Measurements from ENCODE around the gene DOK6.
"Not testable (repeated sequence)": the region's sequence is repeated elsewhere in the genome, so short reads cannot be mapped to it uniquely, and the experiment has no call there.

DOK6 gene

DNA sequence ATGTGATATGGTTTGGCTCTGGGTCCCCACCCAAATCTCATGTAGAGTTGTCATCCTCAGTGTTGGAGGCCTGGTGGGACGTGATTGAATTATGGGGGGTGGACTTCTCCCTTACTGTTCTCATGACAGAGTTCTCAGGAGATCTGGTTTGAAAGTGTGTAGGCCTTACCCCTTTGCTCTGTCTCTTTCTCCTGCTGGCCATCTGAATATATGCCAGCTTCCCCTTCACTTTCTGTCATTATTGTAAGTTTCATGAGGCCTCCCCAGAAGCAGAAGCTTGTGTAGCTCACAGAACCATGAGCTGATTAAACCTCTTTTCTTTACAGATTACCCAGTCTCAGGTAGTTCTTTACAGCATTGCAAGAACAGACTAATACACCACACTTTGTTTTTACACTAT lies 222.3 kb downstream of the DOK6 start:
- DNase-seq = no peak

- DNase-seq = no peak
Measured at GRCh38 chr18:69626171-69626570, 225.5 kb downstream of the DOK6 start.

DNA sequence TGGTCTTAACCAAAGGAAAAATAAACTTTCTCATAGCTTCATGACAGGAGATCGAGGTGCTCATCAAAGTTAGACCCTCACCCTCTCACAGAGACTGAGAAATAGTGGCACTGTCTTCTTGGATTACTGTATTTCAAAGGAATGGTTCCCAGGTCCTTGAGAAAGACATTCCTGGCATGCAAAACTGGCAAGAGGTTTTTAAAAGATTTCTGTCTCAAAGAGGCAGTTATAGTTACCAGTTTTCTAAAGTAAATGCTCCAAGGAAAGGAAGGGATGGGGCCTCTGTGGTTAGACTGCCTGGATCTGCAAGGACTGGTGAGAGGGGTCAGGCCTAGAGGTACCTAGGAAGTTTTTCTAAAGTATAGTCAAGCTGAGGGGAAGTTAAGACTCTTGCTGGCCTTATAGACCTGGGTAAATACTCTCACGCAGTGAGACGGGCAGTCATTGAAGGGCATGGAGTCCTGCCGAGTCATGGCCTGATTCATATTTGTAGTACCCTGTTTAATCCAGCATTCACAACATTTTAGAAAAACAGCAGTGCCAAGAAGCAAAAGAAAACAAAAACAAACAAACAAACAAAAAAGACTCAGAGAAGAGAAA lies 226.1 kb downstream of the DOK6 start:
- no peak for DNase-seq

- no peak for DNase-seq
Measured at GRCh38 chr18:69628774-69629359, 228.2 kb downstream of the DOK6 start.

DNA sequence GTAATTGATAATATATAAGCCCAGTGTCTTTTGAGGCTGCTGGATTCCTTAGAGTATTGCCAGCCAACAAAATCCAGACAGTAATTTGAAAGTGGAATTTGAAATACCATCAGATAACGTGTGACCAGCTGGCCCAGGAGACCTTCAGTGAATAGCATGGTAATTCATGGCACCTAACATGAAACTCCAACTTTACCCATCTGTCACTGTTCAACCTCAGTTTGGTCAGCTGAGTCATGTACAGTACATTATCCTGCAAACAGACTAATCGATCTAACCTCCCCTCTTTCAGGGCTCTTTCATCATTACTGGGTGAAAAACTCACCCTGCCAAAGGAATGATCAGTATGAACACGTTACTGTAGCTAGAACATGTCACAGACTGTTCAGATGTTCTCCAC lies 230.6 kb downstream of the DOK6 start:
- DNase-seq = no peak

DNA sequence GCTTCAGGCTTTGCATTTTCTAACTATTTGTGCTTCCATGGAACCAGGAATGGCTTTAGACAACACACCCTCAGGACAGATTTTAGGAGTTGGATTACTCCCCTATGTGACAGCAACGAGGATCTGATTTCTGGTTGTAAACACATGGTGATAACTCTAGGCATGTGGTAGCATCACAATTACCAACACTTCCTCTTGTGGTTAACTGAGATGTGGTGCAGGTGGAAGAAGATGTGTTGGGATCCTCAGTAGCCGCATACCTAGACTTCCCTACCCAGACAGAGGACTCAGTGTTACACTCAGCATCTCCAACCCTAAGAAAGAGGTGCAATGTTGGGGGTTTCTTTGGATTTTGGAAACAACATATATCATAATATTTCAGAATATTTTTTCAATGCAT lies 234.8 kb downstream of the DOK6 start:
- DNase-seq = no peak

DNA sequence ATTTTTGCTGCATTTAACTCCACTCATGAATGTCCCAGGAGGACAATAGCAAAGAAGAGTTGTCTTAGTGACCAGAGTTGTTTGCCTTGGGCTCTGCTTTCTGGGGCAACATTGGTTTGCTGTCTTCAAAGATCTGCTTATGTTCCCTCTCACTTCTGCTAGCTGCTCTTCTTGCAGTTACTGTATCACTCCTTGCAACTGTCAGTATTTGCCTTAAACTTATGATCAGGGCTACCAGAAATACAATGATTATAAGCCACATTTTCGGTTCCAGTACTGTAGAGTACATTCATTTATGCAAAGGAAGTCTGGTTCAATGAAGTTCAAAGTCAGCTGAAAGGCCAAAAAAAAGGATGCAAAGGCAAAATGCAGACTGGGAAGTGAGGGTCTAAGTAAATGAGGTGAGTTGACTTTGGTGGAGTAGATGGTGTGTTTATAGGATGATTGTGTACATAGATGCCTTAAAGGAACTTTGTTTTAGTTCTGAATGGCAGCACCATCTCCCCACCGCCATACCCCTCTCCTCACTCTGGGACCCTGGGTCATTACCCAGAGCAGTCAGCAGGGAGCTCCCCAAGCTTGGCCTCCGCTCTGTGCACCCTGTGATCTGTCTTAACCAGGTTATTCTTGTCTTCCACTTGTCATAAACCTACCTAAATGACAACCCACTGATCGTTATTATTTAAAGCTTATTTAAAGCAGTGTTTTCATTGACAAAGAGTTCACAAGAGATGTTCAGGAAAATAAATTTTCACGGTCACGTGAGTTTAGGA lies 236.0 kb downstream of the DOK6 start:
- no peak for DNase-seq

DNA sequence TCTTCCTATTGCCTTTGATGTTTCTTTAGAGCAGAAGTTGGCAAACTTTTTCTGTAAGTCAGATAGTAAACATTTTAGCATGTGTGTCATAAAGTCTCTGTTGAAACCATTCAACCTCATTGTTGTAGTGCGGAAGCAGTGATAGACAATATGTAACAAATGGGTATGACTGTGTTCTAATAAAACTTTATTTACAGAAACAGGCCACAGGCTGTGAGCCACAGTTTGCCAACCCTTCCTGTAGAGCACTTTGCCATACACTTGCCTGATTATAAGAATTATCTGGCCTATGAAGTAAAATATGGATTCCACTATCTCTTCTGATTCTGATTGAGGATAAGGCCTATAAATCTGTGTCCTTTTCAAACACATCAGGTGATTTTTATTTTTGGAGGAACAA lies 237.4 kb downstream of the DOK6 start:
- DNase-seq = no peak

GRCh38 chr18:69647702-69648101 lies 247.0 kb downstream of the DOK6 start:
- DNase-seq = no peak

DNA sequence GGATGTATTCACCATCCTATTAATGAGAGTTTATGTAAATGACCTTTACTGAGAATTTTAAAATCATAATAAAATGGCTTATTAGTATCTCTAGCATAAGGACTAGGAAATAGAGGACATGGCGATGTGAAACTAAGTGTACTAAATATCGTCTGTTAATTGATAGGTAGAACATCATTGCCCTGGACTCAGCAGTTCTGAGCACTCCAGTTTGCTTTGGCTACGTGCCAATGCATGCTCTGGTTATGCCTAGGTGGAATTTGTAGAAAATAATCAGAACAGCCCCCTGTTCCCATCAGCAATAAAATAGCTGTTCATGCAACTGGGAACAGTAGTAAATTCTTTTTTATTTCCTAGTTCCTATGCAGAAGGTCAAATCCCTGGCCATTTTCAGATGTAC lies 247.8 kb downstream of the DOK6 start:
- DNase-seq = no peak

DNA sequence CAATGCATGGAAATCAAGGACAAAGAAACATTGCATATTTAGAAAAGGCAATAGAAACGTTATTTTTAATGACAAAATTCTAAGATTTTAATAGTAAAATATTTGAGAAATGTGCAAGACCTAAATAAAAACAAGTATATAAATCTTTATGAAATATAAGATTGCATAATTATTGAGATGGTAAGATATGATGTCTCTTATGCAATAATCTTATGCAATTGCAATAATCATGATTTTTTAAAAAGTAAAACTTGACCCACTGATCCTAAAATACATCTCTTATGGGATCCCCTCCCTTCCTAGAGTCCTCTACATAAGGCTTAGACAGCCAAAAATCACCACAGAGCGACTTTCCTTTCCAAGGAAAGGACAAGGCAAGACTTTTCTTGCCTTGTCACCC lies 249.0 kb downstream of the DOK6 start:
- no peak for DNase-seq

- no peak for DNase-seq
Measured at GRCh38 chr18:69651243-69651642, 250.6 kb downstream of the DOK6 start.

GRCh38 chr18:69655816-69656215 lies 255.1 kb downstream of the DOK6 start:
- no peak for DNase-seq

DNA sequence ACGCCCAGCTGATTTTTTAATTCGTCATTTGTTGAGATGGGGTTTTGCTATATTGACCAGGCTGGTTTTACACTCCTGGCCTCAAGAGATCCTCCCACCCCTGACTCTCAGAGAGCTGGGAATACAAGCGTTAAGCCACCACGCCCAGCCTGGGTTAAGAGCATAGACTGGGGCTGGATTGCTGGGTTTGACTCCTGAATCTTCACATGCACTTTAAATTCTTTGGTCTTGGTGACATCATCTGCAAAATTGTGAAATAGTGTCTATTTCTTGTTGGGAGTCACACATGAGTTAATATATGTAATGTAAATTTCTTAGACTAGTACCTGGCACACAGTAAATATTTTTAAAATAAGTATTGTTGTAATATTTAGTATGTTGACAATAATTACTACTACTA lies 257.4 kb downstream of the DOK6 start:
- DNase-seq = no peak

DNA sequence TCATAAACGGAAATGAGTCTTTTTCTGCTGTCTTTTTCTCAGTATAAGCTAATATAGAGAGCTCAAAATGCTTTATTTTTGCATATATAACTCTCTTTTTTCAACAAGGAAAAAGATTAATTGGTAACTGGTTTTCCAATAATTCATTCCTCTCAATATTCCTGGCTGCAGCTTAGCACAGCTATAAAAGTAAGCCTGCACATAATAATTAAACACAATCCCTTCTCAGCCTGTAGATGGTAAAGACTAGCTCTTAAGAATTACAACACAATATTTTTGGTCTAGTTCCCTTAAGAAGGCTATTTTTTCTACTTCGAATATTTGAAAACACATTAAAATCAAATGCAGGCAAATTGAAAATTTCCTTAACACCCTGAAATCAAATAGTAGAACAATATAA lies 258.0 kb downstream of the DOK6 start:
- no peak for DNase-seq

- no peak for DNase-seq
Measured at GRCh38 chr18:69659142-69659651, 258.5 kb downstream of the DOK6 start.

DNA sequence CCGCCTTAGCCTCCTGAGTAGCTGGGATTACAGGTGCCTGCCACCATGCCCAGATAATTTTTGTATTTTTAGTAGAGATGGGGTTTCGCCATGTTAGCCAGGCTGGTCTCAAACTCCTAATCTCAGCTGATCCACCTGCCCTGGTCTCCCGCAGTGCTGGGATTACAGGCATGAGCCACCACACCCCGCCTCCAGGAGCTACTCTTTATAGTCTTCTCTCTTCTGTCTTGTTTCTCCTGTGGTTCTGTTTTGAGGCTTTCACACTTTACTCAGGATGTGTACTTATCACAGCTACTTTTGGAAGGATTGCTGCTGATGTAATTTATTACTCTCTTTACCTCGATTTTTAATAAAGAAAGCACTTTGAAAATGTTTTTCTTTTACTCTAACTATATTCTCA lies 261.4 kb downstream of the DOK6 start:
- not testable (repeated sequence) for DNase-seq

- DNase-seq = no peak
Measured at GRCh38 chr18:69664399-69664798, 263.7 kb downstream of the DOK6 start.

DNA sequence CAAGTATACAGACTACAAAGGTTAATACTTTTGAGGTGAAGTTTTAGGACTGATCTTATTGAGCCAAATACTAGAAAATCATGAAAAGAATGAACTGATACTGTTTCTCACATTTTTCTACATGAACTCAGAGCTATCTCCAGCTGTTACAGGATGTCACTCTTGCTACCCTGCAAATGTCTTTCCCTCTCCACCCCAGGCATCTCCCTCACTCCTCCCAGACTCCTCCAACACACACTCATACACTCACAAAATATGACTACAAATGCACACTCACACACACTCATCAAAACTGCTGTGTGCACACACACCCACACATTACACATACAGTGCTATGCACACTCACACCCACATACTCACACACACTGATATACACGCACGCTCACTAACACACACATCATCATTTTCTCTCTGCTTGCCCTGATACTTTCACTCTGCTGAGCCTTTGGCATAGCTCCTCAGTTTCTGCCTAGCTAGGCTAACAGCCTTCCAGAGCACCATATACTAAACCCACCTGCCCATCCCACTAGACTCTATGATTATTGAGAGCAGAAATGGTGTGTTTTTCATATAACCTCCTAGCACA lies 273.7 kb downstream of the DOK6 start:
- DNase-seq = no peak

DNA sequence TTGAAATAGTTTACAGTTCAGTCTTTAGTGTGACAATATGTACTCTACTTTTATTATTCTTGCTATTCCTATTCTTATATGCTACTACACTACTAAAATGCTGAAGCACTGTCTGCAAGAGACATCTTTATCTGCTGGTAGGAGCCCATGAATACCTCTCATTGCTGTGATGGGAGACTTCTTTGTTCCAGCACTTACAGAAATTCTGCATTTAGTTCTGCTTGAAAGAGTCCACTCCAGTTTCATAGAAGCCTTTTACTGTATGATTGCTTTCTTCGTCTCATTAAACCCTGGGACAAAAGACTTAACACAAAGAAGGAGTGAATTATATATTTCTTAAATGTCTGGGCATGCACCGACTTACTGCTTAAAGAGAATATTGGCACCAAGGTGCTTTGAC lies 274.3 kb downstream of the DOK6 start:
- DNase-seq = no peak

- DNase-seq = no peak
Measured at GRCh38 chr18:69677595-69677994, 276.9 kb downstream of the DOK6 start.

GRCh38 chr18:69680123-69680522 lies 279.4 kb downstream of the DOK6 start:
- no peak for DNase-seq

DNA sequence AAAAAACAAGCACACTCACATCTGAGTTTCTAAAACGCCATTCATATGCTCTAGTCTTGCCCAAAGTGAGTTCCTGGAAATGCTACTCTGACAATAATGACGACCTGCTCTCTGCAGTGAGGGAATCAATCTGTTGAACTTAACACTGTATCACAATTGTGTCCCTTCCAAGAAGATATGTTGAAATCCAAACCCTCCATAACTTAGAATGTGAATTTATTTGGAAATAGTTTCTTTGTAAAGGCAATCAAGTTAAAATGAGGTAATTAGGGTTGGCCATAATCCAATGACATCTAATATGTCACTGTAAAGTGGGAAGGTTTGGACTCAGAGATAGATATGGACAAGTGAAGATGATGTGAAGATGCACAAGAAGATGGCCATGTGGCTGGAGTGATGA lies 282.5 kb downstream of the DOK6 start:
- no peak for DNase-seq
